ENCODE data around the gene RNGTT.
"Not testable (repeated sequence)": the region's sequence is repeated elsewhere in the genome, so short reads cannot be mapped to it uniquely, and the experiment has no call there.

RNGTT gene

GRCh38 chr6:88913471-88913870 is 49.9 kb downstream of the RNGTT start:
- TF ChIP-seq, protein P1, sequence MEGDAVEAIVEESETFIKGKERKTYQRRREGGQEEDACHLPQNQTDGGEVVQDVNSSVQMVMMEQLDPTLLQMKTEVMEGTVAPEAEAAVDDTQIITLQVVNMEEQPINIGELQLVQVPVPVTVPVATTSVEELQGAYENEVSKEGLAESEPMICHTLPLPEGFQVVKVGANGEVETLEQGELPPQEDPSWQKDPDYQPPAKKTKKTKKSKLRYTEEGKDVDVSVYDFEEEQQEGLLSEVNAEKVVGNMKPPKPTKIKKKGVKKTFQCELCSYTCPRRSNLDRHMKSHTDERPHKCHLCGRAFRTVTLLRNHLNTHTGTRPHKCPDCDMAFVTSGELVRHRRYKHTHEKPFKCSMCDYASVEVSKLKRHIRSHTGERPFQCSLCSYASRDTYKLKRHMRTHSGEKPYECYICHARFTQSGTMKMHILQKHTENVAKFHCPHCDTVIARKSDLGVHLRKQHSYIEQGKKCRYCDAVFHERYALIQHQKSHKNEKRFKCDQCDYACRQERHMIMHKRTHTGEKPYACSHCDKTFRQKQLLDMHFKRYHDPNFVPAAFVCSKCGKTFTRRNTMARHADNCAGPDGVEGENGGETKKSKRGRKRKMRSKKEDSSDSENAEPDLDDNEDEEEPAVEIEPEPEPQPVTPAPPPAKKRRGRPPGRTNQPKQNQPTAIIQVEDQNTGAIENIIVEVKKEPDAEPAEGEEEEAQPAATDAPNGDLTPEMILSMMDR (conservative IDR thresholded peaks at IDR 0.05; ENCODE audit: low read depth, low read length), result no peak
- DNase-seq (ENCODE audit: low read depth), result no peak

DNA sequence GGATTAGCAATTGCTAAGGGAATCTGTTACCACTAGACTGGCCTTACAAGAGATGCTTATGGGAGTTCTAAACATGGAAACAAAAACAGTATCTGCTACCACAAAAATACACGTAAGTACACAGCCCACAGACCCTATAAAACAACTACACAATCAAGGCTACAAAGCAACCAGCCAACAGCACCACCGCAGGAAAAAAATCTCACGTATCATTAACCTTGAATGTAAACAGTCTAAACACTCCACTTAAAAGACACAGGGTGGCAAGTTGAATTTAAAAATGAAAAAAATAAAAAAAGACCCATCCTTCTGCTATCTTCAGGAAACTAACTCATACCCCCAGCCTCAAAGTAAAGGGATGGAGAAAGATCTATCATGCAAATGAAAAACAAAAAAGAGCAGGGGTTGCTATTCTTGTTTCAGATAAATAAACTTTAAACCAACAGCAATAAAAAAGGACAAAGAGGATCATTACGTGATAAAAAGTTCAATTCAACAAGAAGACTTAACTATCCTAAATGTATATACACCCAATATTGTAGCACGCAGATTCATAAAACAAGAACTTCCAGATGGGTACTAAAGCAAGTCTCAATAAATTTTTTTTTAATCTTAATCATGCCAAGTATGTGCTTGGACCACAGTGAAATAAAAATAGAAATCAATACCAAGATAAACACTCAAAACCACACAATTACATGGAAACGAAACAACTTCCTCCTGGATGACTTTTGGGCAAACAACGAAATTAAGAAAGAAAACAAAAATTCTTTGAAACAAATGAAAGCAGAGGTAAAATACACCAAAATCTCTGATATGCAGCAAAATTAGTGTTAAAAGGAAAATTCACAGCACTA is 52.3 kb downstream of the RNGTT start:
- no peak overlapping the region for H3K4me3 ChIP-seq (ENCODE audit: low read depth, low read length)
- TF ChIP-seq, protein P1 (conservative IDR thresholded peaks at IDR 0.05; ENCODE audit: low read depth, low read length), result no peak
- DNase-seq (ENCODE audit: low read depth), result peak; percentile 17

More at GRCh38 chr6:88913471-88913870, 49.9 kb downstream of the RNGTT start:
- H3K4me3 ChIP-seq (ENCODE audit: low read depth, low read length), result no peak overlapping the region

GRCh38 chr6:88908598-88909548 is 54.5 kb downstream of the RNGTT start:
- TF ChIP-seq, protein P1 (conservative IDR thresholded peaks at IDR 0.05; ENCODE audit: low read depth, low read length), result no peak
- peak; percentile 6 for DNase-seq (ENCODE audit: low read depth)
- H3K4me3 ChIP-seq (ENCODE audit: low read depth, low read length), result no peak overlapping the region

GRCh38 chr6:88907148-88907547 is 56.3 kb downstream of the RNGTT start:
- DNase-seq (ENCODE audit: low read depth), result peak; percentile 14
- H3K4me3 ChIP-seq (ENCODE audit: low read depth, low read length), result not testable (repeated sequence)

GRCh38 chr6:88899569-88900316 is 63.7 kb downstream of the RNGTT start:
- DNase-seq (ENCODE audit: low read depth), result no peak
- no peak overlapping the region for H3K4me3 ChIP-seq (ENCODE audit: low read depth, low read length)
- TF ChIP-seq, protein P1 (conservative IDR thresholded peaks at IDR 0.05; ENCODE audit: low read depth, low read length), result peak; percentile 36

DNA sequence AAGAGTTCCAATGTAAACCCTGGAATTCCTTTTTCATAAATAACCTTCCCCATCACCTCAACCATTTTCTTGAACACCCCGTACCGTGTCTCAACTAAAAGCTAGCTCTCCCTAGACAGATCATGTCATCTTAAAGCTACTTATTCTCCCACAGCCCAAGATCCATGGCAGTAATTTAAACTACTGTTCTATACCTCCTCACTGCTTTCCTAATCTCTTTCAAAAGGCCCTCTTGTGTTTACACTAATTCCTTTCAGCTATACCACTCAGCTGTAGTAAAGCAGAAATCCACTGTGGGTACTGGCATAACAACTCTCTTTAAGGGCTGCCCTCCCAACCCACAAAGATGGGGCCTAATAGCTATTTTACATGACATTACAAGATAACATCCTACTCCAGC is 67.5 kb downstream of the RNGTT start:
- no peak for DNase-seq (ENCODE audit: low read depth)
- H3K4me3 ChIP-seq (ENCODE audit: low read depth, low read length), result no peak overlapping the region
- TF ChIP-seq, protein P1 (conservative IDR thresholded peaks at IDR 0.05; ENCODE audit: low read depth, low read length), result no peak
